Testis (tissue), 3 donors: ENCODE measurements around the gene DERA. TPM values are rescaled to one million over a fixed set of nuclear protein-coding genes. Genes with fewer than 3 reads are reported as not detected.

Experiments
- DNase-seq: peaks from one replicate; pipeline ENCODE4 v3.0.0-alpha.2; 2019
- H3K27ac ChIP-seq, 2 donors: fragments of 200-600 bp; sonication (generic); one replicate each; pipeline ENCODE4 v1.5.1; 2019
- H3K27me3 ChIP-seq: fragments of 200-600 bp; sonication (generic); one replicate; pipeline ENCODE4 v1.5.1; 2019
- H3K36me3 ChIP-seq: fragments of 200-600 bp; sonication (generic); one replicate; pipeline ENCODE4 v1.5.1; 2017; ENCODE audit warnings: low read depth; ENCODE audit errors: missing control alignments
- H3K4me1 ChIP-seq: fragments of 200-600 bp; sonication (generic); one replicate; pipeline ENCODE4 v1.5.1; 2019
- H3K4me3 ChIP-seq, 2 donors: fragments of 200-600 bp; sonication (generic); one replicate each; pipeline ENCODE4 v1.5.1; 2017 to 2019
- H3K9me3 ChIP-seq: fragments of 200-600 bp; sonication (generic); one replicate; pipeline ENCODE4 v1.5.1; 2017
- POLR2A ChIP-seq: fragments of 450-650 bp; IDR thresholded peaks from one replicate; pipeline ENCODE4 v1.6.1; 2017; ENCODE audit warnings: antibody characterized with exemption, mild to moderate bottlenecking, moderate library complexity
- WGBS, 2 donors: methylation state at CpG; one replicate each; pipeline ENCODE4 v1.1.5; 2018; 5-methylcytosine and 5-hydroxymethylcytosine counted together
- intact Hi-C: fragments of 100-400 bp; cut with DNase I; formaldehyde crosslinking; loops from one replicate; pipeline ENCODE4 v1.15.1; 2023; ENCODE audit warnings: low total_unique reads
- polyA plus RNA-seq: library from polyadenylated mRNA; stranded (reverse); fragments of 350-450 nt; fragmentation: Illumina TruSeq; extraction: RNeasy Lipid Tissue Mini Kit (QIAGEN cat#74804); gene quantifications from one replicate; pipeline ENCODE4 v1.2.3, GENCODE V29; 2014; ENCODE audit warnings: low read depth, low replicate concordance; ENCODE audit not compliant: insufficient read depth
- total RNA-seq, 2 donors: library from RNA; depleted of rRNA; stranded (reverse); fragments of >200 nt; gene quantifications; one replicate each; pipeline ENCODE4 v1.2.3, GENCODE V29; 2016
- TF ChIP-seq, protein P1 (sequence below), 3 experiments: fragments of 450-650 bp in 2 of 3; fragments of 200-600 bp in 1 of 3; sonication (generic) in 1 of 3; IDR thresholded peaks; one replicate each; pipeline ENCODE4 v1.5.1; 2016 to 2019; ENCODE audit warnings: antibody characterized with exemption in 3 of 3, mild to moderate bottlenecking in 2 of 3, moderate library complexity in 1 of 3

DERA gene
- total and polyA plus RNA-seq, 3 donors from 2014 or later = 14.0 to 21.3 (median 19.0) TPM

DNA sequence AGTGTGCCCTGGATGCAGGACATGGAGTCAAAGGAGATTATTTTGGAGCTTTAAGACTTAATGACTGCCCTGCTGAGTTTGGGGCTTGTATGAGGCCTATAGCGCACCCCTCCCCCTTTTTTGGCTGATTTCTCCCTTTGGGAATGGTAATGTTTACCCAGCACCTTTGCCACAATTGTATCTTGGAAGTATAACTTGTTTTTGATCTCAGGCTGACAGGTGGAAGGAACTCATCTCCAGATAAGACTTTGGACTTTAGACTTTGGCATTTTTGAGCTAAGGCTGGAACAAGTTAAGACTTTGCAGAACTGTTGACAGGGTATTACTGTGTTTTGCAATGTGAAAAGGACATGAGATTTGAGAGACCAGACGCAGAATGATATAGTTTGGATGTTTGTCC lies 110.5 kb downstream of the DERA start:
- no peaks in the 10 kb centered on the region for H3K4me1 ChIP-seq
- no peak overlapping the region for H3K27ac ChIP-seq
- intact Hi-C loops = no loop called here
- no peaks in the 10 kb centered on the region for H3K9me3 ChIP-seq
- DNase-seq = no peak
- H3K36me3 ChIP-seq = no peaks in the 10 kb centered on the region
- WGBS, 2 donors = 92% methylated on average over 2 of the region's 2 CpGs
- TF ChIP-seq, protein P1, sequence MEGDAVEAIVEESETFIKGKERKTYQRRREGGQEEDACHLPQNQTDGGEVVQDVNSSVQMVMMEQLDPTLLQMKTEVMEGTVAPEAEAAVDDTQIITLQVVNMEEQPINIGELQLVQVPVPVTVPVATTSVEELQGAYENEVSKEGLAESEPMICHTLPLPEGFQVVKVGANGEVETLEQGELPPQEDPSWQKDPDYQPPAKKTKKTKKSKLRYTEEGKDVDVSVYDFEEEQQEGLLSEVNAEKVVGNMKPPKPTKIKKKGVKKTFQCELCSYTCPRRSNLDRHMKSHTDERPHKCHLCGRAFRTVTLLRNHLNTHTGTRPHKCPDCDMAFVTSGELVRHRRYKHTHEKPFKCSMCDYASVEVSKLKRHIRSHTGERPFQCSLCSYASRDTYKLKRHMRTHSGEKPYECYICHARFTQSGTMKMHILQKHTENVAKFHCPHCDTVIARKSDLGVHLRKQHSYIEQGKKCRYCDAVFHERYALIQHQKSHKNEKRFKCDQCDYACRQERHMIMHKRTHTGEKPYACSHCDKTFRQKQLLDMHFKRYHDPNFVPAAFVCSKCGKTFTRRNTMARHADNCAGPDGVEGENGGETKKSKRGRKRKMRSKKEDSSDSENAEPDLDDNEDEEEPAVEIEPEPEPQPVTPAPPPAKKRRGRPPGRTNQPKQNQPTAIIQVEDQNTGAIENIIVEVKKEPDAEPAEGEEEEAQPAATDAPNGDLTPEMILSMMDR (IDR thresholded peaks at IDR 0.05) = no peak
- TF ChIP-seq POLR2A = no peak
- H3K27me3 ChIP-seq = no peaks in the 10 kb centered on the region
- H3K4me3 ChIP-seq = no peak overlapping the region

DNA sequence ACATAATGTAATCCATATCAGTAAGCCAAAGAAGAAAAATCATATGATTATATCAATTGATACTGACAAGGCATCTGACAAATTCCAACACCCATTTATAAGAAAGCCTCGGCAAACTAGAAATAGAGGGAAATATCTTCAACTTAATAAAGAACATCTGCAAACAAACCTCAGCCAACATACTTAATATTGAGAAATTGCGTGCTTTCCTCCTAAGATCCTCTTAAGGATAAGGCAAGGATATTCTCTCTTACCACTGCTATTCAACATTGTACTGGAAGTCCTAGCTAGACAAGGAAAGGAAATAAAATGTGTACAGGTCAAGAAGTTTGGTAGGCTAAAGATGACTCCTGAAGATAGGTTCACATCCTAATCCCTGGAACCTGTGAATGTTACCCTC lies 115.9 kb downstream of the DERA start:
- Histone ChIP-seq H3K4me1 (no peaks in the 10 kb centered on the region), H3K27me3 (no peaks in the 10 kb centered on the region), H3K36me3 (no peaks in the 10 kb centered on the region), H3K4me3 (no peak overlapping the region), H3K9me3 (no peaks in the 10 kb centered on the region), H3K27ac (no peak overlapping the region)
- no peak for DNase-seq
- intact Hi-C loops = no loop called here
- TF ChIP-seq POLR2A = no peak
- TF ChIP-seq, protein P1 (IDR thresholded peaks at IDR 0.05) = no peak
- 74 to 86% methylated on average over 2 of the region's 2 CpGs for WGBS, 2 donors

DNA sequence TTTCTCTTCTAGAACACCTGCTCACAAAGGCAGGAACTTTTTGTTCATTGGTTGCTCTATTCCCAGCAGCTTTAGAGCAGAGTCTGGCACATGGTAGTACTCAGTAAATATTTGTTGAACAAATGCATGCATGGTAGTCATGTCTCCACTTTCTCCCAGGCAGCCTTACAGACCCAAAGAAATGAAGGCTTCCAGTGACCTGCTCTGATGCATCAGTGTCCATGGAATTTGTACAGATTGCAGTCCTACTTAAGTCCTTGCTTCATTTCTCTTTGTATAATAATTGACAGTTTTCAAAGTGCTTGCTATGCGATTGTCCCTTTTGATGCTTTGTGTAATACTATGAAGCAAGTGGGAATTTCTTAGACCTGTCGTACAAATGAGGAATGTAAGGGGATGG lies 119.6 kb downstream of the DERA start:
- intact Hi-C loops = no loop called here
- Histone ChIP-seq H3K9me3 (no peaks in the 10 kb centered on the region), H3K36me3 (no peaks in the 10 kb centered on the region), H3K4me1 (no peaks in the 10 kb centered on the region), H3K4me3 (no peak overlapping the region), H3K27me3 (no peaks in the 10 kb centered on the region), H3K27ac (no peak overlapping the region)
- TF ChIP-seq POLR2A = no peak
- TF ChIP-seq, protein P1 (IDR thresholded peaks at IDR 0.05) = no peak
- 93 to 95% methylated on average over 2 of the region's 2 CpGs for WGBS, 2 donors
- DNase-seq = no peak

DNA sequence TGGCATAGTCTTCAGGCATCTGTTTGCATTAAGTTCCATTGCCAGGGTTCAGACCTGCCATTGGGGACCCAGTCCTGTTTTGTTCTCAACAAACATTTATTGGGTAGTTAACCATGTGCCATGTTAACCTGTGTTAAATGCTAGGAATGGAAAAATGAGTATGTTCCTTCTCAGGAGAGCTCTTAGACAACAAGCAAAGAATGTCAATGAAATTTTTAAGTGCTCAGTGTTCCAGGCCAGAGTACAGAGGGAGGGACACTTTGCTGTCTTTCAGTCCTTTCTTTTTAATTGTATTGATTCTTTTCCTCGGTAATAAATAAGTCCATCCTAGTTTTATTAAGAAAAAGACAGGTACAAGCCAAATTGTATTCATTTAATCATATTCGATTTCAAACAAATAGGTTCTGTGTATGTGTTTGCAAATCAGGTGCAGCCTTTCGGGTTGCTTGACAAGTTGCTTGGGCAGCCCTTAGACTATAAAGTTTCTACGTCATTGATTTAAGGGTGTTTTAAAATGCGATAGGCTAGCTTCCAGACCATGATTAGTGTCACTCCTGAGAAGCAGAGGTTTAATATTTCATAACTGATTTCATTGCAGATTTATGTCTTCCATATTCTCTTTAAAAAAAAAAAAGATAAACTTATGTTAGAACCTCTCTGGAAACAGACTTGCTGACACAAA lies 123.1 kb downstream of the DERA start:
- Histone ChIP-seq H3K9me3 (no peaks in the 10 kb centered on the region), H3K27ac (no peak overlapping the region), H3K4me3 (no peak overlapping the region), H3K27me3 (no peaks in the 10 kb centered on the region), H3K36me3 (no peaks in the 10 kb centered on the region), H3K4me1 (no peaks in the 10 kb centered on the region)
- TF ChIP-seq, protein P1 (IDR thresholded peaks at IDR 0.05) = no peak
- no peak for TF ChIP-seq POLR2A
- 92% methylated on average over 5 of the region's 5 CpGs for whole genome bisulfite sequencing, 2 donors
- DNase-seq = no peak
- intact Hi-C loops = no loop called here

DNA sequence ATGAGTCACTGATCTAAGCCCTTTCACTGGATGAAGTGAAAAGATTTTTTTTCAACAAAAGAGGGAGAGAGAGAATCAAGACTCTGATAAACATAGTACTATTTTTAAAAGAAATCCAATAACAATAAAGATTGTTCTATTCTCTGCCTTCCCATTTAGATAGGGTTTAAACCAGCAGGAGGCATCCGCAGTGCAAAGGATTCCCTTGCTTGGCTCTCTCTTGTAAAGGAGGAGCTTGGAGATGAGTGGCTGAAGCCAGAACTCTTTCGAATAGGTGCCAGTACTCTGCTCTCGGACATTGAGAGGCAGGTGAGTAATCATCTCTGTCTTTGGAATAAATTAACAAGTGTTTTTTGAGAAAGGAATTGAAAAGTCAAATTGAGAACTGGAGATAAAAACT lies 124.9 kb downstream of the DERA start:
- TF ChIP-seq, protein P1 (IDR thresholded peaks at IDR 0.05) = no peak
- no peak for TF ChIP-seq POLR2A
- Histone ChIP-seq H3K4me1 (no peaks in the 10 kb centered on the region), H3K36me3 (no peaks in the 10 kb centered on the region), H3K27ac (no peak overlapping the region), H3K4me3 (no peak overlapping the region), H3K27me3 (no peaks in the 10 kb centered on the region), H3K9me3 (no peaks in the 10 kb centered on the region)
- 95 to 99% methylated on average over 3 of the region's 3 CpGs for WGBS, 2 donors
- no peak for DNase-seq
- intact Hi-C loops = no loop called here
